ENCODE measurements around the gene MED13L.
"Not testable (repeated sequence)": the region's sequence is repeated elsewhere in the genome, so short reads cannot be mapped to it uniquely, and the experiment has no call there.

DNA sequence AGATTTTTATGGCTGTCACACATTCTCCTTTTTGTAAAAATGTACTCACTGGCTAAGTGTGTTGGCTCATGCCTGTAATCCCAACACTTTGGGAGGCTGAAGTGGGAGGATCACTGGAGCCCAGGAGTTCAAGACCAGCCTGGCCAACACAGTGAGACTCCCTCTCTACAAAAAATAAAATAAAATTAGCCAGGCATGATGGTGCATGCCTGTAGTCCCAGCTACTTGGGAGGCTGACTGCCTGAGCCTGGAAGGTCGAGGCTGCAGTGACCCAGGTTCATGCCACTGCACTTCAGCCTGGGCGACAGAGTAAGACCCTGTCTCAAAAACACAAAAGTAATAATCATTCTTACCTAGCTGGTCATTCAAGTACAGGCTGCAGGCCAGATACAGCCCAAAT, 300.7 kb downstream of the MED13L start:
- TF ChIP-seq, protein P1, sequence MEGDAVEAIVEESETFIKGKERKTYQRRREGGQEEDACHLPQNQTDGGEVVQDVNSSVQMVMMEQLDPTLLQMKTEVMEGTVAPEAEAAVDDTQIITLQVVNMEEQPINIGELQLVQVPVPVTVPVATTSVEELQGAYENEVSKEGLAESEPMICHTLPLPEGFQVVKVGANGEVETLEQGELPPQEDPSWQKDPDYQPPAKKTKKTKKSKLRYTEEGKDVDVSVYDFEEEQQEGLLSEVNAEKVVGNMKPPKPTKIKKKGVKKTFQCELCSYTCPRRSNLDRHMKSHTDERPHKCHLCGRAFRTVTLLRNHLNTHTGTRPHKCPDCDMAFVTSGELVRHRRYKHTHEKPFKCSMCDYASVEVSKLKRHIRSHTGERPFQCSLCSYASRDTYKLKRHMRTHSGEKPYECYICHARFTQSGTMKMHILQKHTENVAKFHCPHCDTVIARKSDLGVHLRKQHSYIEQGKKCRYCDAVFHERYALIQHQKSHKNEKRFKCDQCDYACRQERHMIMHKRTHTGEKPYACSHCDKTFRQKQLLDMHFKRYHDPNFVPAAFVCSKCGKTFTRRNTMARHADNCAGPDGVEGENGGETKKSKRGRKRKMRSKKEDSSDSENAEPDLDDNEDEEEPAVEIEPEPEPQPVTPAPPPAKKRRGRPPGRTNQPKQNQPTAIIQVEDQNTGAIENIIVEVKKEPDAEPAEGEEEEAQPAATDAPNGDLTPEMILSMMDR (IDR thresholded peaks at IDR 0.05): not testable (repeated sequence)
- TF ChIP-seq EZH2 (IDR thresholded peaks at IDR 0.05; ENCODE audit: borderline replicate concordance, insufficient read depth, low read depth, low read length, poor library complexity, severe bottlenecking): not testable (repeated sequence)

Measured in B cell (primary cell).